Dermis lymphatic vessel endothelial cell (primary cell): Measurements from ENCODE around the gene TRDMT1. TPM values are rescaled to one million over a fixed set of nuclear protein-coding genes. Genes with fewer than 3 reads are reported as not detected.

Experiments used
- total RNA-seq: library from RNA; depleted of rRNA; stranded (reverse); fragments of >200 nt; gene quantifications from 2 replicates; pipeline ENCODE4 v1.2.1, GENCODE V29; 2014

The TRDMT1 gene
- 5.1 and 5.9 TPM in 2 replicates for total RNA-seq

GRCh38 chr10:17200912-17201793 is at the start of gene TRDMT1:
TRDMT1 (minus strand) TSS chr10:17201672; CDS start chr10:17201634, 38 bp downstream.

GRCh38 chr10:17228091-17229015 is 26.9 kb upstream of the TRDMT1 start, which contains the start of gene VIM:
VIM (plus strand) TSS chr10:17228241; CDS start chr10:17229423, 1,182 bp downstream.

GRCh38 chr10:17129741-17130140 is 71.7 kb downstream of the TRDMT1 start, which contains the start of gene CUBN:
CUBN (minus strand) TSS chr10:17129811; CDS start chr10:17129765, 46 bp downstream.

Other genes starting within 250 kb of the TRDMT1 start
- 13.5 and 19.9 TPM in 2 replicates for gene CUBN, start 71.9 kb downstream of the TRDMT1 start, total RNA-seq
- 5,788 and 5,854 TPM in 2 replicates for gene VIM, start 26.6 kb upstream of the TRDMT1 start, total RNA-seq